SK-N-SH treated with all-trans-retinoic acid at 6 μM for 48 hours (cell line): ENCODE data around the gene TTC27.

Experiments
- ATAC-seq: fragments of 200-7000 bp; cut with Tn5 transposase; 3 replicates; pipeline ENCODE4 v1.9.1; 2020; ENCODE audit warnings: mild to moderate bottlenecking, moderate library complexity
- ARNTL ChIP-seq: fragments of 450-650 bp; formaldehyde crosslinking; IDR thresholded peaks from 2 replicates; pipeline ENCODE4 v1.5.0; 2020; ENCODE audit warnings: low read depth, mild to moderate bottlenecking, moderate library complexity, borderline replicate concordance
- BACH2 ChIP-seq: fragments of 250-450 bp; sonication (Bioruptor Pico); IDR thresholded peaks from 2 replicates; pipeline ENCODE4 v1.9.0; 2021; ENCODE audit warnings: mild to moderate bottlenecking, borderline replicate concordance
- CSDC2 ChIP-seq: fragments of 250-450 bp; sonication (Bioruptor Pico); IDR thresholded peaks from 2 replicates; pipeline ENCODE4 v1.5.0; 2020; ENCODE audit warnings: mild to moderate bottlenecking, moderate library complexity
- CSRNP3 ChIP-seq: fragments of 250-450 bp; sonication (Bioruptor Pico); IDR thresholded peaks from 2 replicates; pipeline ENCODE4 v1.5.1; 2021; ENCODE audit warnings: mild to moderate bottlenecking, moderate library complexity
- ESRRG ChIP-seq: fragments of 250-450 bp; sonication (Bioruptor Pico); IDR thresholded peaks from 2 replicates; pipeline ENCODE4 v1.6.1; 2021; ENCODE audit warnings: mild to moderate bottlenecking
- GLIS3 ChIP-seq: fragments of 250-450 bp; sonication (Bioruptor Pico); IDR thresholded peaks from 2 replicates; pipeline ENCODE4 v1.5.0; 2020; ENCODE audit warnings: mild to moderate bottlenecking, moderate library complexity
- ISL1 ChIP-seq: fragments of 250-450 bp; sonication (Bioruptor Pico); IDR thresholded peaks from 2 replicates; pipeline ENCODE4 v2.1.2; 2022; ENCODE audit warnings: mild to moderate bottlenecking, moderate library complexity
- OSR1 ChIP-seq: fragments of 250-450 bp; sonication (Bioruptor Pico); IDR thresholded peaks from 2 replicates; pipeline ENCODE4 v1.8.0; 2022; ENCODE audit warnings: moderate library complexity, mild to moderate bottlenecking, inconsistent platforms
- PATZ1 ChIP-seq: fragments of 250-450 bp; sonication (Bioruptor Pico); IDR thresholded peaks from 2 replicates; pipeline ENCODE4 v1.8.0; 2020; ENCODE audit warnings: mild to moderate bottlenecking, moderate library complexity, borderline replicate concordance
- POU6F1 ChIP-seq: fragments of 250-450 bp; sonication (Bioruptor Pico); IDR thresholded peaks from 2 replicates; pipeline ENCODE4 v1.8.0; 2021; ENCODE audit warnings: low read depth, mild to moderate bottlenecking, moderate library complexity, borderline replicate concordance
- PPARA ChIP-seq: fragments of 250-450 bp; sonication (Bioruptor Pico); IDR thresholded peaks from 2 replicates; pipeline ENCODE4 v1.5.0; 2020; ENCODE audit warnings: mild to moderate bottlenecking, borderline replicate concordance
- RARB ChIP-seq: fragments of 250-450 bp; sonication (Bioruptor Pico); IDR thresholded peaks from 2 replicates; pipeline ENCODE4 v1.8.0; 2021; ENCODE audit warnings: mild to moderate bottlenecking, moderate library complexity
- SNAI2 ChIP-seq: fragments of 250-450 bp; sonication (Bioruptor Pico); IDR thresholded peaks from 2 replicates; pipeline ENCODE4 v1.5.0; 2020; ENCODE audit warnings: mild to moderate bottlenecking, moderate library complexity
- TCF4 ChIP-seq: fragments of 250-450 bp; sonication (Bioruptor Pico); IDR thresholded peaks from 2 replicates; pipeline ENCODE4 v1.8.0; 2021; ENCODE audit warnings: mild to moderate bottlenecking, moderate library complexity, borderline replicate concordance
- TOX ChIP-seq: fragments of 250-450 bp; sonication (Bioruptor Pico); IDR thresholded peaks from 2 replicates; pipeline ENCODE4 v1.8.0; 2021; ENCODE audit warnings: mild to moderate bottlenecking, moderate library complexity, borderline replicate concordance
- TSHZ2 ChIP-seq: fragments of 250-450 bp; sonication (Bioruptor Pico); IDR thresholded peaks from 2 replicates; pipeline ENCODE4 v1.5.0; 2020; ENCODE audit warnings: mild to moderate bottlenecking, moderate library complexity
- ZC3H10 ChIP-seq: fragments of 250-450 bp; sonication (Bioruptor Pico); IDR thresholded peaks from 2 replicates; pipeline ENCODE4 v1.5.1; 2021; ENCODE audit warnings: mild to moderate bottlenecking, moderate library complexity
- ZFP3 ChIP-seq: fragments of 250-450 bp; sonication (Bioruptor Pico); IDR thresholded peaks from 2 replicates; pipeline ENCODE4 v1.5.0; 2020; ENCODE audit warnings: mild to moderate bottlenecking, moderate library complexity
- ZNF565 ChIP-seq: fragments of 450-650 bp; formaldehyde crosslinking; conservative IDR thresholded peaks from 2 replicates; pipeline ENCODE4 v1.5.0; 2020; ENCODE audit warnings: low read depth, mild to moderate bottlenecking, moderate library complexity
- ZNF70 ChIP-seq: fragments of 450-650 bp; formaldehyde crosslinking; IDR thresholded peaks from 2 replicates; pipeline ENCODE4 v1.5.0; 2020; ENCODE audit warnings: mild to moderate bottlenecking, moderate library complexity
- ZNF8 ChIP-seq: fragments of 450-650 bp; formaldehyde crosslinking; IDR thresholded peaks from 2 replicates; pipeline ENCODE4 v1.5.0; 2020; ENCODE audit warnings: mild to moderate bottlenecking, moderate library complexity

TTC27 gene

GRCh38 chr2:32820701-32821100 is 192.9 kb downstream of the TTC27 start:
- ATAC-seq, result no peak
- TF ChIP-seq ISL1 (CRISPR knock-in tag), result no peak
- TF ChIP-seq BACH2, result no peak
- no peak for TF ChIP-seq TSHZ2 (CRISPR knock-in tag)

- ATAC-seq, result no peak
- TF ChIP-seq CSRNP3 (CRISPR knock-in tag) (0 out of 2 replicates have a peak, but pooled peaks have one; percentile 7), TCF4 (CRISPR knock-in tag) (no peak), RARB (CRISPR knock-in tag) (no peak), ZNF70 (CRISPR knock-in tag) (0 out of 2 replicates have a peak, but pooled peaks have one; percentile 40), PATZ1 (no peak), ZNF8 (CRISPR knock-in tag) (no peak), CSDC2 (CRISPR knock-in tag) (no peak), ISL1 (CRISPR knock-in tag) (peak; percentile 55; the same call in 1 of the 2 replicates), GLIS3 (CRISPR knock-in tag) (no peak), TSHZ2 (CRISPR knock-in tag) (no peak), SNAI2 (CRISPR knock-in tag) (no peak), ESRRG (no peak), OSR1 (no peak)
- TF ChIP-seq, all 23 proteins: peak for 3
These were observed 196.4 kb downstream of the TTC27 start for GRCh38 chr2:32824070-32824809.

GRCh38 chr2:32825291-32825712 is 197.5 kb downstream of the TTC27 start:
- ATAC-seq, result peak; percentile 78
- no peak for TF ChIP-seq ZNF70 (CRISPR knock-in tag)
- TF ChIP-seq ISL1 (CRISPR knock-in tag), result peak; percentile 77
- 0 out of 2 replicates have a peak, but pooled peaks have one; percentile 35 for TF ChIP-seq ZNF565
- no peak for TF ChIP-seq OSR1
- no peak for TF ChIP-seq RARB (CRISPR knock-in tag)
- TF ChIP-seq GLIS3 (CRISPR knock-in tag), result peak; percentile 48; the same call in 1 of the 2 replicates
- no peak for TF ChIP-seq TOX (CRISPR knock-in tag)
- TF ChIP-seq TCF4 (CRISPR knock-in tag), result peak; percentile 90
- TF ChIP-seq CSRNP3 (CRISPR knock-in tag), result peak; percentile 74; the same call in 1 of the 2 replicates
- peak; percentile 78; the same call in 1 of the 2 replicates for TF ChIP-seq SNAI2 (CRISPR knock-in tag)
- TF ChIP-seq CSDC2 (CRISPR knock-in tag), result no peak
- TF ChIP-seq ZC3H10, result no peak
- TF ChIP-seq ZNF8 (CRISPR knock-in tag), result peak; percentile 5; the same call in 1 of the 2 replicates
- 0 out of 2 replicates have a peak, but pooled peaks have one; percentile 37 for TF ChIP-seq PPARA (CRISPR knock-in tag)
- no peak for TF ChIP-seq POU6F1 (CRISPR knock-in tag)
- no peak for TF ChIP-seq ARNTL
- TF ChIP-seq ZFP3 (CRISPR knock-in tag), result peak; percentile 50; the same call in 1 of the 2 replicates
- peak; percentile 51; the same call in 1 of the 2 replicates for TF ChIP-seq PATZ1
